K562 (cell line): ENCODE results near the gene UBE2E1. TPM values are rescaled to one million over a fixed set of nuclear protein-coding genes. Genes with fewer than 3 reads are reported as not detected.

Experiments used
- ATAC-seq: fragments of 200-7000 bp; cut with Tn5 transposase; 3 replicates; pipeline ENCODE4 v1.9.1; 2020; ENCODE audit warnings: moderate library complexity
- BruUV-seq: library from RNA; stranded (reverse); fragments of 400-500 nt; replicated peaks from 2 replicates; lab custom pipeline; 2021; lab: Mats Ljungman, UMichigan
- CTCF ChIA-PET: fragments of 300-600 bp; formaldehyde crosslinking; extraction: SDS; loops from one replicate; lab custom pipeline; 2021; ENCODE audit warnings: low intra/inter-chr PET ratio; lab: Yijun Ruan, JAX
- POLR2A ChIA-PET: fragments of 300-600, 350-650 bp; sonication (Branson Sonifier 250); formaldehyde crosslinking; extraction: SDS; loops from one replicate; lab custom pipeline; 2021; ENCODE audit warnings: antibody characterized with exemption, inconsistent platforms; lab: Yijun Ruan, JAX
- DNase-seq, 4 experiments: peaks; one replicate each; pipeline versions ENCODE4 v3.0.0 to v3.0.0-alpha.2; 2011 to 2018; ENCODE audit warnings: low spot score in 3 of 4, mixed read lengths in 3 of 4; ENCODE audit errors: extremely low read depth in 1 of 4
- FAIRE-seq: peaks from 2 replicates; lab custom pipeline; 2011; peaks lifted over from hg19 to GRCh38; lab: Jason Lieb, UNC
- H2AFZ ChIP-seq: 2 replicates; pipeline ENCODE4 v1.6.0; 2011; ENCODE audit warnings: low read depth, low read length, control low read depth, inconsistent platforms
- H3K27ac ChIP-seq: fragments of 200-600 bp; 3 replicates; pipeline ENCODE4 v1.8.0; 2011; ENCODE audit warnings: low read depth, mild to moderate bottlenecking, control low read depth, inconsistent platforms, low read length, moderate library complexity, mixed read lengths; ENCODE audit errors: extremely low read depth
- H3K27me3 ChIP-seq, 2 experiments: fragments of 300-600 bp in 1 of 2; 2 replicates in 1 of 2; 3 replicates in 1 of 2; pipeline versions ENCODE4 v1.6.0 to v1.8.0; 2011; ENCODE audit warnings: inconsistent platforms in 2 of 2, low read length in 2 of 2, mild to moderate bottlenecking in 1 of 2, mixed read lengths in 1 of 2, moderate library complexity in 1 of 2; ENCODE audit not compliant: control insufficient read depth in 2 of 2, insufficient read depth in 2 of 2
- H3K36me3 ChIP-seq: fragments of 300-600 bp; 3 replicates; pipeline ENCODE4 v1.8.0; 2011; ENCODE audit warnings: mild to moderate bottlenecking, low read length, inconsistent platforms; ENCODE audit not compliant: control insufficient read depth, insufficient read depth
- H3K4me1 ChIP-seq, 2 experiments: fragments of 200-600 bp in 1 of 2; replicated peaks in 1 of 2; 2 replicates in 1 of 2; 3 replicates in 1 of 2; pipeline versions ENCODE4 v1.5.1 to v1.8.0; 2011; ENCODE audit warnings: inconsistent platforms in 2 of 2, low read length in 2 of 2, mild to moderate bottlenecking in 1 of 2, mixed read lengths in 1 of 2, moderate library complexity in 1 of 2; ENCODE audit not compliant: control insufficient read depth in 2 of 2, insufficient read depth in 2 of 2
- H3K4me2 ChIP-seq: 2 replicates; pipeline ENCODE4 v1.6.1; 2011; ENCODE audit warnings: low read length, control low read depth, inconsistent platforms, mixed read lengths; ENCODE audit not compliant: insufficient read depth
- H3K4me3 ChIP-seq: fragments of 200-600 bp; sonication (generic), shearing (Covaris generic); 2 replicates; pipeline ENCODE4 v1.5.1; 2016; ENCODE audit warnings: control low read depth, inconsistent platforms
- H3K79me2 ChIP-seq: fragments of 200-600 bp; 3 replicates; pipeline ENCODE4 v1.8.0; 2011; ENCODE audit warnings: low read length, inconsistent platforms; ENCODE audit not compliant: control insufficient read depth, insufficient read depth
- H3K9ac ChIP-seq, 2 experiments: 2 replicates each; pipeline versions ENCODE4 v1.6.0 to v1.6.1; 2011; ENCODE audit warnings: low read depth in 2 of 2, low read length in 2 of 2, control low read depth in 1 of 2, inconsistent platforms in 1 of 2, mild to moderate bottlenecking in 1 of 2, mixed read lengths in 1 of 2; ENCODE audit not compliant: insufficient read depth in 1 of 2
- H3K9me1 ChIP-seq: one replicate; pipeline ENCODE4 v1.6.0; 2011; ENCODE audit warnings: inconsistent platforms, mild to moderate bottlenecking, low read length, moderate library complexity; ENCODE audit not compliant: control insufficient read depth, insufficient read depth
- H3K9me3 ChIP-seq: replicated peaks from 2 replicates; pipeline ENCODE4 v1.5.1; 2011; ENCODE audit warnings: low read depth, low read length, inconsistent platforms; ENCODE audit not compliant: control insufficient read depth, insufficient read depth
- H4K20me1 ChIP-seq: replicated peaks from 2 replicates; pipeline ENCODE4 v1.6.1; 2011; ENCODE audit warnings: low read length, inconsistent platforms, mixed read lengths; ENCODE audit not compliant: control insufficient read depth, insufficient read depth
- ARID2 ChIP-seq: fragments of 450-650 bp; IDR thresholded peaks from 2 replicates; pipeline ENCODE4 v1.6.1; 2017; ENCODE audit warnings: antibody characterized with exemption, mild to moderate bottlenecking
- ARID3A ChIP-seq: IDR thresholded peaks from 2 replicates; pipeline ENCODE4 v1.6.1; 2012; ENCODE audit warnings: low read depth, low read length, improper control_type of control experiment, borderline replicate concordance
- BDP1 ChIP-seq: IDR thresholded peaks from 3 replicates; pipeline ENCODE4 v1.6.1; 2011; ENCODE audit not compliant: insufficient read length, insufficient read depth
- CHCHD3 ChIP-seq: fragments of 250-450 bp; sonication (Bioruptor Pico); IDR thresholded peaks from 2 replicates; pipeline ENCODE4 v2.1.2; 2022; ENCODE audit warnings: mild to moderate bottlenecking
- CHD4 ChIP-seq: fragments of 200-600 bp; sonication (generic); IDR thresholded peaks from 3 replicates; pipeline ENCODE4 v1.6.1; 2012; ENCODE audit warnings: low read depth, mild to moderate bottlenecking, mixed read lengths, low read length, inconsistent platforms; ENCODE audit not compliant: insufficient read depth, insufficient replicate concordance, poor library complexity, severe bottlenecking
- DACH1 ChIP-seq: fragments of 450-650 bp; IDR thresholded peaks from 2 replicates; pipeline ENCODE4 v1.6.1; 2018; ENCODE audit not compliant: partially characterized antibody
- DLX4 ChIP-seq: fragments of 250-450 bp; sonication (Bioruptor Pico); IDR thresholded peaks from 2 replicates; pipeline ENCODE4 v1.6.1; 2021; ENCODE audit warnings: mild to moderate bottlenecking
- EP300 ChIP-seq: IDR thresholded peaks from 2 replicates; pipeline ENCODE4 v1.6.1; 2012; ENCODE audit warnings: low read length, improper control_type of control experiment
- IRF1 ChIP-seq: sonication (generic); formaldehyde crosslinking; IDR thresholded peaks from 2 replicates; pipeline ENCODE4 v1.8.0; 2022; ENCODE audit warnings: missing genetic modification reagents, mild to moderate bottlenecking, borderline replicate concordance
- MCM5 ChIP-seq: fragments of 450-650 bp; IDR thresholded peaks from 2 replicates; pipeline ENCODE4 v1.6.1; 2016; ENCODE audit warnings: low read depth
- PCBP1 ChIP-seq: fragments of 200-400 bp; formaldehyde crosslinking; IDR thresholded peaks from 2 replicates; pipeline ENCODE4 v1.6.1; 2018; ENCODE audit warnings: mild to moderate bottlenecking, low read depth, low read length; ENCODE audit not compliant: poor library complexity, severe bottlenecking
- PCBP2 ChIP-seq: fragments of 200-400 bp; formaldehyde crosslinking; IDR thresholded peaks from 2 replicates; pipeline ENCODE4 v1.6.1; 2018; ENCODE audit warnings: low read length, low read depth, mild to moderate bottlenecking, moderate library complexity; ENCODE audit not compliant: poor library complexity, severe bottlenecking
- PTRF ChIP-seq: fragments of 450-650 bp; IDR thresholded peaks from 2 replicates; pipeline ENCODE4 v1.6.1; 2016; ENCODE audit warnings: mild to moderate bottlenecking, missing genetic modification characterization, missing compliant biosample characterization
- ZFP30 ChIP-seq: fragments of 250-450 bp; sonication (Bioruptor Pico); IDR thresholded peaks from 2 replicates; pipeline ENCODE4 v1.8.0; 2022; ENCODE audit warnings: moderate library complexity, mild to moderate bottlenecking, inconsistent platforms, borderline replicate concordance
- ZFP91 ChIP-seq: sonication (generic); formaldehyde crosslinking; IDR thresholded peaks from 2 replicates; pipeline ENCODE4 v1.8.0; 2022; ENCODE audit warnings: mild to moderate bottlenecking, missing genetic modification reagents
- ZKSCAN3 ChIP-seq: fragments of 250-450 bp; sonication (Bioruptor Pico); IDR thresholded peaks from 2 replicates; pipeline ENCODE4 v1.4.0; 2020
- ZNF124 ChIP-seq: sonication (generic); formaldehyde crosslinking; IDR thresholded peaks from 2 replicates; pipeline ENCODE4 v1.8.1; 2022; ENCODE audit warnings: missing genetic modification reagents
- ZNF274 ChIP-seq: IDR thresholded peaks from 2 replicates; pipeline ENCODE4 v1.6.1; 2011; ENCODE audit warnings: low read depth, mild to moderate bottlenecking, low read length, moderate library complexity, borderline replicate concordance
- ZNF316 ChIP-seq: fragments of 450-650 bp; IDR thresholded peaks from 2 replicates; pipeline ENCODE4 v1.6.1; 2016
- ZNF324 ChIP-seq: fragments of 250-450 bp; sonication (Bioruptor Pico); IDR thresholded peaks from 2 replicates; pipeline ENCODE4 v1.4.0; 2020; ENCODE audit warnings: mild to moderate bottlenecking
- WGBS: fragments of 100-300 bp; shearing (Covaris generic); methylation state at CpG from one replicate; pipeline ENCODE4 v1.1.6; 2016; ENCODE audit warnings: low coverage, mixed read lengths; ENCODE audit not compliant: insufficient coverage; ENCODE audit errors: missing lambda C conversion rate; 5-methylcytosine and 5-hydroxymethylcytosine counted together
- in situ Hi-C: fragments of 300-500 bp; cut with MboI; formaldehyde crosslinking; loops from 4 replicates; pipeline ENCODE4 v1.15.0; 2018; ENCODE audit warnings: inconsistent platforms, mixed read lengths
- intact Hi-C: fragments of 100-400 bp; cut with micrococcal nuclease; formaldehyde crosslinking; loops from 2 replicates; pipeline ENCODE4 v1.14.2; 2022
- polyA plus RNA-seq, 8 experiments: library from polyadenylated mRNA; depleted of rRNA in 4 of 8; stranded (reverse) in 5 of 8; unstranded in 3 of 8; fragments of >200 nt; fragmentation: Nextera tagmentation in 2 of 8; fragmentation: Illumina TruSeq in 1 of 8; extraction: Ambion mirVana in 2 of 8; extraction: Trizol in 1 of 8; gene quantifications; 2 replicates each; pipeline versions ENCODE4 v1.2.1 to v1.2.3, GENCODE V29; 2011 to 2014; ENCODE audit warnings: inconsistent platforms in 1 of 8, missing spikeins in 1 of 8
- total RNA-seq, 7 experiments: library from RNA; depleted of rRNA in 6 of 7; stranded (reverse); fragments of >200 nt in 6 of 7; fragmentation: Illumina TruSeq in 2 of 7; extraction: Trizol in 2 of 7; gene quantifications; 2 replicates each; pipeline versions ENCODE4 v1.2.1 to v1.2.3, GENCODE V29; 2011 to 2021; ENCODE audit warnings: low replicate concordance in 1 of 7

Gene UBE2E1
- total and polyA plus RNA-seq, 9 of the 15 experiments (the other 6 are each of a cell fraction or from before 2014, with no cell fraction given), result 54.4 to 294 (median 165) TPM

GRCh38 chr3:23832523-23832922, 26.8 kb downstream of the UBE2E1 start:
- TF ChIP-seq IRF1 (CRISPR knock-in tag) (no peak), DACH1 (no peak), CHCHD3 (CRISPR knock-in tag) (no peak), PCBP1 (no peak), PTRF (tag) (no peak), ARID3A (no peak), CHD4 (no peak), EP300 (no peak), DLX4 (CRISPR knock-in tag) (no peak), ZNF316 (no peak), PCBP2 (no peak), ZKSCAN3 (no peak), ZFP30 (CRISPR knock-in tag) (no peak), ZNF274 (no peak), MCM5 (no peak), ARID2 (no peak), BDP1 (no peak), ZNF324 (CRISPR knock-in tag) (no peak), ZFP91 (CRISPR knock-in tag) (no peak), ZNF124 (CRISPR knock-in tag) (no peak)
- POLR2A ChIA-PET, result interaction anchor here (0.6 to 8.7 kb wide), 5 partner anchors 13 to 25 kb away, joined by 3 to 41 read pairs (median 4); no protein-coding TSS in a partner anchor
- CTCF ChIA-PET, result interaction anchor here (0.6 kb wide), 1 partner anchor 16 kb away, joined by 3 read pairs; no protein-coding TSS in a partner anchor

More at GRCh38 chr3:23832523-23832922, 26.8 kb downstream of the UBE2E1 start:
- no peaks in the 10 kb centered on the region for H3K9me1 ChIP-seq
- in situ Hi-C loops, result no loop called here
- no peak overlapping the region for H2AFZ ChIP-seq
- H4K20me1 ChIP-seq, result peaks cover 7% of the 10 kb centered on the region; the same call in 1 of the 2 replicates
- BruUV-seq, result no TSS peak
- H3K9me3 ChIP-seq, result no peaks in the 10 kb centered on the region
- DNase-seq, result no peak
- peaks cover 70% of the 10 kb centered on the region for H3K79me2 ChIP-seq
- H3K4me2 ChIP-seq, result no peak overlapping the region
- no peak overlapping the region for H3K27ac ChIP-seq
- FAIRE-seq, result no peak
- H3K27me3 ChIP-seq, result no peaks in the 10 kb centered on the region
- no peak overlapping the region for H3K4me3 ChIP-seq
- H3K4me1 ChIP-seq, result peaks cover 0 to 3% of the 10 kb centered on the region in 2 experiments; a peak in 2 of 5 replicates
- intact Hi-C loops, result no loop called here
- WGBS, result 88% methylated on average over 10 of the region's 10 CpGs
- no peak overlapping the region for H3K9ac ChIP-seq
- ATAC-seq, result no peak
- peaks cover 4% of the 10 kb centered on the region; the same call in 2 of the 3 replicates for H3K36me3 ChIP-seq
